HS-27A (cell line): Measurements from ENCODE around the gene HOATZ.
A peak's percentile ranks its signal among the peaks of the same experiment; 100 is the strongest.

Experiments
- DNase-seq: peaks from one replicate; pipeline ENCODE4 v3.0.0-alpha.2; 2012; ENCODE audit warnings: low read depth, missing footprints

HOATZ gene

GRCh38 chr11:111549196-111549868 is 34.8 kb downstream of the HOATZ start:
- DNase-seq: no peak

GRCh38 chr11:111549869-111550203 is 35.3 kb downstream of the HOATZ start:
- no peak for DNase-seq

- DNase-seq: no peak
Measured at GRCh38 chr11:111550258-111550657, 35.7 kb downstream of the HOATZ start.

GRCh38 chr11:111554532-111554931 is 40.0 kb downstream of the HOATZ start:
- no peak for DNase-seq

GRCh38 chr11:111555255-111555654 is 40.7 kb downstream of the HOATZ start:
- no peak for DNase-seq

- DNase-seq: peak; percentile 90
Measured at GRCh38 chr11:111557425-111558111, 43.0 kb downstream of the HOATZ start.

GRCh38 chr11:111559800-111560464 is 45.4 kb downstream of the HOATZ start:
- DNase-seq: no peak

- DNase-seq: no peak
Measured at GRCh38 chr11:111560800-111561199, 46.2 kb downstream of the HOATZ start.

GRCh38 chr11:111561306-111561705 is 46.7 kb downstream of the HOATZ start:
- DNase-seq: no peak

GRCh38 chr11:111561791-111562325 is 47.3 kb downstream of the HOATZ start:
- no peak for DNase-seq

GRCh38 chr11:111562692-111563389 is 48.3 kb downstream of the HOATZ start:
- DNase-seq: no peak

- DNase-seq: no peak
Measured at GRCh38 chr11:111565114-111565720, 50.6 kb downstream of the HOATZ start.

GRCh38 chr11:111566324-111566723 is 51.7 kb downstream of the HOATZ start:
- DNase-seq: no peak

GRCh38 chr11:111569476-111569875 is 54.9 kb downstream of the HOATZ start:
- DNase-seq: no peak

GRCh38 chr11:111570796-111571195 is 56.2 kb downstream of the HOATZ start:
- DNase-seq: no peak

GRCh38 chr11:111571829-111572501 is 57.4 kb downstream of the HOATZ start:
- no peak for DNase-seq

GRCh38 chr11:111572581-111572980 is 58.0 kb downstream of the HOATZ start:
- DNase-seq: no peak

GRCh38 chr11:111573821-111574249 is 59.3 kb downstream of the HOATZ start:
- DNase-seq: no peak

GRCh38 chr11:111574373-111575225 is 60.0 kb downstream of the HOATZ start:
- DNase-seq: no peak

- DNase-seq: no peak
Measured at GRCh38 chr11:111575740-111576139, 61.2 kb downstream of the HOATZ start.
